Measurements from ENCODE around the gene IFRD2. TPM values are rescaled to one million over a fixed set of nuclear protein-coding genes. Genes with fewer than 3 reads are reported as not detected.

The IFRD2 gene
- total RNA-seq, 2 experiments from 2014 or later = 30.0 to 30.4 TPM

DNA sequence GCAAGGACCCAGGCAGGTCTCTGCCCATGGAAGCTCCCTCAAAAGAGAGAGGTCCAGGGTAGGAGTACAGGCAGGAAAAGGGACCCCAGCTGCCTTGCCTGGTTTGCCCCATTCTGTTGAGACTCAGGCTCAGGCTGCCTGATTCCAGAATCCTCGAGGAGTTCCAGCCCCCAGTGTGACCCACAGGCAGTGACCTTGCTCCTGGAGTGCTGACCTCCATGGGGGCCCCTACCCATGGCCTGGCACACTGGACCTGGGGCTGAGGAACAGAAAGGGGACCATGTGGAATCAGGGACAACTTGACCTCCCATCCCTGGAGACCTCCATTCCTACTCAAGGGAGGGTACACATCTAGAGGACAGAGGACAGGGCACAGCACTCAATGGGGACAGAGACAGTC, 26.7 kb downstream of the IFRD2 start:
- Histone ChIP-seq H3K27ac (ENCODE audit: low read depth in 1 of 2, low read length in 2 of 2) (no peak overlapping the region), H3K4me3 (ENCODE audit: low read length) (no peak overlapping the region), H3K4me1 (ENCODE audit: insufficient read depth, low read length) (peaks cover 3% of the 10 kb centered on the region), H3K36me3 (ENCODE audit: insufficient read depth, low read length) (no peaks in the 10 kb centered on the region), H3K9me3 (ENCODE audit: control insufficient read depth in 1 of 2, insufficient read depth in 1 of 2, low read length in 2 of 2) (no peaks in the 10 kb centered on the region), H3K27me3 (ENCODE audit: control insufficient read depth in 1 of 2, insufficient read depth in 2 of 2, low read length in 2 of 2) (peaks cover 0 to 10% of the 10 kb centered on the region in 2 experiments)
- CTCF ChIA-PET = no interaction called here
- Mint-ChIP-seq H3K9me3 (no peaks in the 10 kb centered on the region), H3K27me3 (peaks cover 15% of the 10 kb centered on the region), H3K36me3 (ENCODE audit: low read depth) (no peaks in the 10 kb centered on the region), H3K4me3 (no peak overlapping the region), H3K27ac (no peak overlapping the region), H3K4me1 (ENCODE audit: low read depth) (no peaks in the 10 kb centered on the region)
- TF ChIP-seq, protein P1, sequence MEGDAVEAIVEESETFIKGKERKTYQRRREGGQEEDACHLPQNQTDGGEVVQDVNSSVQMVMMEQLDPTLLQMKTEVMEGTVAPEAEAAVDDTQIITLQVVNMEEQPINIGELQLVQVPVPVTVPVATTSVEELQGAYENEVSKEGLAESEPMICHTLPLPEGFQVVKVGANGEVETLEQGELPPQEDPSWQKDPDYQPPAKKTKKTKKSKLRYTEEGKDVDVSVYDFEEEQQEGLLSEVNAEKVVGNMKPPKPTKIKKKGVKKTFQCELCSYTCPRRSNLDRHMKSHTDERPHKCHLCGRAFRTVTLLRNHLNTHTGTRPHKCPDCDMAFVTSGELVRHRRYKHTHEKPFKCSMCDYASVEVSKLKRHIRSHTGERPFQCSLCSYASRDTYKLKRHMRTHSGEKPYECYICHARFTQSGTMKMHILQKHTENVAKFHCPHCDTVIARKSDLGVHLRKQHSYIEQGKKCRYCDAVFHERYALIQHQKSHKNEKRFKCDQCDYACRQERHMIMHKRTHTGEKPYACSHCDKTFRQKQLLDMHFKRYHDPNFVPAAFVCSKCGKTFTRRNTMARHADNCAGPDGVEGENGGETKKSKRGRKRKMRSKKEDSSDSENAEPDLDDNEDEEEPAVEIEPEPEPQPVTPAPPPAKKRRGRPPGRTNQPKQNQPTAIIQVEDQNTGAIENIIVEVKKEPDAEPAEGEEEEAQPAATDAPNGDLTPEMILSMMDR (IDR thresholded peaks at IDR 0.05) = no peak
- DNase-seq = no peak
- ATAC-seq (ENCODE audit: poor library complexity) = no peak
- intact Hi-C loops (cut with DNase I, micrococcal nuclease) = no loop called here
- POLR2A ChIA-PET = no interaction called here

DNA sequence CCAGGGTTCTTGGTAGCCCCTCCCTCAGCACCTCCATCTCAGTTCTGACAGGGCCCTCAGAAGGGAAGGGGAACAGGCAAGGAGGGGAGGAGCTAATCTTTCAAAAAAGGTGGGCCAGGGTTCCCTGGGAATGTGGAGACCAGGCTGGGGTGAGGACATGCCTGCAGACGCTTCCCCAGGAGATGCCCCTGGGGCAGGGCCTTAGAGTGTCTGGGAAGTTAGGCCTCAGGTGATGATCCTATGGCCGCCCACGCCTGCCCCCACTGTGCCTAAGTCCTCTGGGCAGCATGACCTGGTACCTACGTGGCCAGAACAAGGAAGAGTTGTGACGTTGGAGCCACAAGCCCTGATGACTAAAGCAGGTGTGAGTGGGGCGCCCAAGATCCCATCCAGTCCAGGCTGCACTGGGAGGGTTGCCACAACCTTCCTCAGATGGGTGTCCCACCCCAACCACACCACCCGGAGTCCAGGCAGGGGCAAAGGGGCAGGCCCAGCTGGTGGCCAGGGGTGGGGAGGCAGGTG, 27.2 kb downstream of the IFRD2 start:
- Histone ChIP-seq H3K27me3 (ENCODE audit: control insufficient read depth in 1 of 2, insufficient read depth in 2 of 2, low read length in 2 of 2) (peaks cover 0 to 10% of the 10 kb centered on the region in 2 experiments), H3K4me1 (ENCODE audit: insufficient read depth, low read length) (peaks cover 8% of the 10 kb centered on the region), H3K27ac (ENCODE audit: low read depth in 1 of 2, low read length in 2 of 2) (no peak overlapping the region), H3K9me3 (ENCODE audit: control insufficient read depth in 1 of 2, insufficient read depth in 1 of 2, low read length in 2 of 2) (no peaks in the 10 kb centered on the region), H3K4me3 (ENCODE audit: low read length) (no peak overlapping the region), H3K36me3 (ENCODE audit: insufficient read depth, low read length) (no peaks in the 10 kb centered on the region)
- POLR2A ChIA-PET = interaction anchor here (1.1 kb wide), 1 partner anchor 11 kb away, joined by 3 read pairs; no protein-coding TSS in a partner anchor
- H3K4me3 Mint-ChIP-seq = no peak overlapping the region
- H3K36me3 Mint-ChIP-seq (ENCODE audit: low read depth) = no peaks in the 10 kb centered on the region
- H3K4me1 Mint-ChIP-seq (ENCODE audit: low read depth) = no peaks in the 10 kb centered on the region
- no peak for ATAC-seq (ENCODE audit: poor library complexity)
- intact Hi-C loops (cut with DNase I, micrococcal nuclease) = no loop called here
- CTCF ChIA-PET = no interaction called here
- no peak overlapping the region for H3K27ac Mint-ChIP-seq
- no peak for DNase-seq
- peaks cover 15% of the 10 kb centered on the region for H3K27me3 Mint-ChIP-seq
- no peaks in the 10 kb centered on the region for H3K9me3 Mint-ChIP-seq
- TF ChIP-seq, protein P1 (IDR thresholded peaks at IDR 0.05) = no peak

DNA sequence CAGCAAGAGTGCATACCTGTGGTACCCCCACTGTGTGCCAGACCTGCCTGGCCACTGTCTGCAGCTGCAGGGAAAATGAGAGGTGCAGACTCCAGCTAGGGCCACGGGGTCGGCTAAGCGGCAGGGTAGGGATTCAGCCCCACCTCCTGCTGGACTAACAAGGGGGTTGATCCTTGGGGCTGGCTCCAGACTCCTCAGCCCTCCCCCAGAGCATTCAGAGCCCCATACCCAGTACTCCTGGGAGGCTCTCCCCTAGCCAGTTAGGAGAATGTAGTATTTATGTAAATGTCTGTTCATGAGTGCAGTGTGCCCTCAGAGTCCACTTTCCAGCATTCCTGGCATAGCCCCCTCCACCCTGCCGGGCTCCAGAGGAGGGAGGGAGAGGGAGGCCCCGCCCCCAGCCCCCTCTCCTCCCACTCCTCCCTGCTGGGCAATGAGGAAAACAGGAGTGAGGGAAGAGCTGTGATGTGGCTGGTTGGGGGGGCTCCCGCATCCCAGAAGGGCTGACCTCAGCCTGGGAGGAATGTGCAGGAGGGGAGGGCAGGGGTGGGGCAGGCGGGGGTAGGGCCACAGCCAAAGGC, 27.8 kb downstream of the IFRD2 start:
- DNase-seq = no peak
- Mint-ChIP-seq H3K27ac (no peak overlapping the region), H3K27me3 (peaks cover 15% of the 10 kb centered on the region), H3K4me1 (ENCODE audit: low read depth) (no peaks in the 10 kb centered on the region), H3K9me3 (no peaks in the 10 kb centered on the region), H3K36me3 (ENCODE audit: low read depth) (peaks cover 4% of the 10 kb centered on the region), H3K4me3 (no peak overlapping the region)
- ATAC-seq (ENCODE audit: poor library complexity) = no peak
- Histone ChIP-seq H3K27me3 (ENCODE audit: control insufficient read depth in 1 of 2, insufficient read depth in 2 of 2, low read length in 2 of 2) (peaks cover 0 to 10% of the 10 kb centered on the region in 2 experiments), H3K36me3 (ENCODE audit: insufficient read depth, low read length) (peaks cover under 1% of the 10 kb centered on the region), H3K4me3 (ENCODE audit: low read length) (no peak overlapping the region), H3K4me1 (ENCODE audit: insufficient read depth, low read length) (peaks cover 12% of the 10 kb centered on the region), H3K27ac (ENCODE audit: low read depth in 1 of 2, low read length in 2 of 2) (no peak overlapping the region), H3K9me3 (ENCODE audit: control insufficient read depth in 1 of 2, insufficient read depth in 1 of 2, low read length in 2 of 2) (no peaks in the 10 kb centered on the region)
- intact Hi-C loops (cut with DNase I, micrococcal nuclease) = no loop called here
- TF ChIP-seq, protein P1 (IDR thresholded peaks at IDR 0.05) = no peak
- CTCF ChIA-PET = no interaction called here
- POLR2A ChIA-PET = interaction anchor here (0.8 to 1.1 kb wide), 2 partner anchors 11 to 18 kb away, joined by 3 read pairs; no protein-coding TSS in a partner anchor
